Body of pancreas (tissue), 4 donors: ENCODE data around the gene ANO2. TPM values are rescaled to one million over a fixed set of nuclear protein-coding genes. Genes with fewer than 3 reads are reported as not detected.

Source experiments
- ATAC-seq: fragments of 150-250 bp; one replicate; pipeline ENCODE4 v1.9.1; 2016
- DNase-seq, 4 donors: peaks; one replicate each; pipeline ENCODE4 v3.0.0-alpha.2; 2019
- H3K27ac ChIP-seq, 4 donors: fragments of 200-600 bp; sonication (generic); 1 replicate in 3 of 4; 2 replicates in 1 of 4; pipeline versions ENCODE4 v1.5.1 to v1.6.1; 2016 to 2019; ENCODE audit warnings: mild to moderate bottlenecking in 1 of 4, mixed read lengths in 1 of 4, moderate library complexity in 1 of 4
- H3K27me3 ChIP-seq, 2 donors: fragments of 200-600 bp; sonication (generic); one replicate each; pipeline ENCODE4 v1.6.0; 2016; ENCODE audit warnings: mild to moderate bottlenecking in 1 of 2
- H3K36me3 ChIP-seq, 2 donors: fragments of 200-600 bp; sonication (generic); replicated peaks in 1 of 2; 2 replicates each; pipeline ENCODE4 v1.5.1; 2016; ENCODE audit warnings: low read depth in 2 of 2; ENCODE audit not compliant: insufficient read depth in 1 of 2
- H3K4me1 ChIP-seq: fragments of 200-600 bp; sonication (generic); one replicate; pipeline ENCODE4 v1.6.0; 2016
- H3K4me3 ChIP-seq, 2 donors: fragments of 200-600 bp; sonication (generic); 1 replicate in 1 of 2; 2 replicates in 1 of 2; pipeline ENCODE4 v1.5.1; 2016 to 2019
- H3K9me3 ChIP-seq, 3 donors: fragments of 200-600 bp; sonication (generic); 1 replicate in 2 of 3; 2 replicates in 1 of 3; pipeline ENCODE4 v1.5.1; 2016
- CTCF ChIP-seq, 7 experiments: fragments of 450-650 bp in 4 of 7; fragments of 200-600 bp in 3 of 7; sonication (generic) in 3 of 7; IDR thresholded peaks; one replicate each; pipeline ENCODE4 v1.5.1; 2016 to 2019; ENCODE audit warnings: antibody characterized with exemption in 7 of 7
- POLR2A ChIP-seq, 3 donors: fragments of 450-650 bp; IDR thresholded peaks; one replicate each; pipeline ENCODE4 v1.6.1; 2016; ENCODE audit warnings: antibody characterized with exemption in 3 of 3, mild to moderate bottlenecking in 2 of 3
- WGBS, 2 donors: methylation state at CpG; one replicate each; pipeline ENCODE4 v1.1.5; 2017; 5-methylcytosine and 5-hydroxymethylcytosine counted together
- intact Hi-C: fragments of 100-400 bp; cut with DNase I; formaldehyde crosslinking; loops from one replicate; pipeline ENCODE4 v1.15.1; 2023
- total RNA-seq, 2 donors: library from RNA; depleted of rRNA; stranded (reverse); fragments of >200 nt; gene quantifications; one replicate each; pipeline ENCODE4 v1.1.0, GENCODE V29; 2016

Gene ANO2
- total RNA-seq, 2 donors from 2014 or later: 2.1 to 4.3 TPM

- 55% methylated on average over 4 of the region's 4 CpGs for WGBS, 2 donors
- H3K27me3 ChIP-seq: no peaks in the 10 kb centered on the region
- intact Hi-C loops: no loop called here
- H3K36me3 ChIP-seq: no peaks in the 10 kb centered on the region
- no peak for DNase-seq
- TF ChIP-seq POLR2A (IDR thresholded peaks at IDR 0.05): no peak
- no peak for TF ChIP-seq CTCF (IDR thresholded peaks at IDR 0.05)
- no peaks in the 10 kb centered on the region for H3K9me3 ChIP-seq
- ATAC-seq: no peak
- H3K4me1 ChIP-seq: no peaks in the 10 kb centered on the region
- no peak overlapping the region for H3K4me3 ChIP-seq
- H3K27ac ChIP-seq: no peak overlapping the region
Observed at GRCh38 chr12:5872745-5873144, 72.3 kb downstream of the ANO2 start.

- Histone ChIP-seq H3K27ac (no peak overlapping the region), H3K36me3 (no peaks in the 10 kb centered on the region), H3K9me3 (no peaks in the 10 kb centered on the region), H3K4me3 (no peak overlapping the region), H3K27me3 (no peaks in the 10 kb centered on the region), H3K4me1 (no peaks in the 10 kb centered on the region)
- intact Hi-C loops: no loop called here
- ATAC-seq (no peak), DNase-seq (no peak)
- WGBS, 2 donors: 33 to 42% methylated on average over 1 of the region's 1 CpG
- TF ChIP-seq CTCF (IDR thresholded peaks at IDR 0.05) (no peak), POLR2A (IDR thresholded peaks at IDR 0.05) (no peak)
Observed at GRCh38 chr12:5871741-5872140, 73.3 kb downstream of the ANO2 start.

- Histone ChIP-seq H3K36me3 (no peaks in the 10 kb centered on the region), H3K27me3 (no peaks in the 10 kb centered on the region), H3K27ac (no peak overlapping the region), H3K4me3 (no peak overlapping the region), H3K9me3 (no peaks in the 10 kb centered on the region), H3K4me1 (no peaks in the 10 kb centered on the region)
- no peak for TF ChIP-seq CTCF (IDR thresholded peaks at IDR 0.05)
- TF ChIP-seq POLR2A (IDR thresholded peaks at IDR 0.05): no peak
- DNase-seq (no peak), ATAC-seq (no peak)
- 45 to 80% methylated on average over 2 to 3 of the region's 3 CpGs for WGBS, 2 donors
- intact Hi-C loops: no loop called here
Observed at GRCh38 chr12:5870183-5870582, 74.9 kb downstream of the ANO2 start.

GRCh38 chr12:5868625-5869295, 76.3 kb downstream of the ANO2 start:
- Histone ChIP-seq H3K36me3 (no peaks in the 10 kb centered on the region), H3K27me3 (no peaks in the 10 kb centered on the region), H3K27ac (no peak overlapping the region), H3K9me3 (no peaks in the 10 kb centered on the region), H3K4me3 (no peak overlapping the region), H3K4me1 (no peaks in the 10 kb centered on the region)
- TF ChIP-seq CTCF (IDR thresholded peaks at IDR 0.05) (no peak), POLR2A (IDR thresholded peaks at IDR 0.05) (no peak)
- 61 to 66% methylated on average over 10 of the region's 10 CpGs for WGBS, 2 donors
- DNase-seq: no peak
- intact Hi-C loops: no loop called here
- no peak for ATAC-seq

GRCh38 chr12:5865397-5865796, 79.7 kb downstream of the ANO2 start:
- TF ChIP-seq POLR2A (IDR thresholded peaks at IDR 0.05): no peak
- TF ChIP-seq CTCF (IDR thresholded peaks at IDR 0.05): no peak
- ATAC-seq (no peak), DNase-seq (no peak)
- WGBS, 2 donors: 90 to 96% methylated on average over 2 of the region's 2 CpGs
- H3K36me3 ChIP-seq: no peaks in the 10 kb centered on the region
- no peaks in the 10 kb centered on the region for H3K9me3 ChIP-seq
- no peaks in the 10 kb centered on the region for H3K4me1 ChIP-seq
- no peak overlapping the region for H3K4me3 ChIP-seq
- H3K27me3 ChIP-seq: no peaks in the 10 kb centered on the region
- intact Hi-C loops: no loop called here
- no peak overlapping the region for H3K27ac ChIP-seq
